HepG2 (cell line): Measurements from ENCODE around the gene SAMD15. TPM values are rescaled to one million over a fixed set of nuclear protein-coding genes. Genes with fewer than 3 reads are reported as not detected.

Experiments
- ATAC-seq: fragments of 200-7000 bp; cut with Tn5 transposase; 3 replicates; pipeline ENCODE4 v1.9.1; 2020; ENCODE audit warnings: mild to moderate bottlenecking, moderate library complexity
- BruUV-seq: library from RNA; stranded (reverse); fragments of 400-500 nt; replicated peaks from 2 replicates; lab custom pipeline; 2021; lab: Mats Ljungman, UMichigan
- CTCF ChIA-PET: fragments of 300-600 bp; formaldehyde crosslinking; extraction: SDS; loops from one replicate; lab custom pipeline; 2021; ENCODE audit warnings: low total read pairs, inconsistent platforms, low intra/inter-chr PET ratio; lab: Yijun Ruan, JAX
- POLR2A ChIA-PET: fragments of 350-600 bp; sonication (Branson Sonifier 250); formaldehyde crosslinking; loops from one replicate; lab custom pipeline; 2020; ENCODE audit warnings: antibody characterized with exemption, inconsistent platforms; lab: Yijun Ruan, JAX
- DNase-seq: peaks from one replicate; pipeline ENCODE4 v3.0.0-alpha.2; 2015; ENCODE audit warnings: low spot score
- FAIRE-seq: peaks from 3 replicates; lab custom pipeline; 2011; peaks lifted over from hg19 to GRCh38; lab: Jason Lieb, UNC
- H2AFZ ChIP-seq: one replicate; pipeline ENCODE4 v1.6.1; 2011; ENCODE audit warnings: low read length, inconsistent platforms
- H3K27ac ChIP-seq: fragments of 300-600 bp; 3 replicates; pipeline ENCODE4 v1.8.0; 2011; ENCODE audit warnings: mixed run types, mild to moderate bottlenecking, mixed read lengths, low read length, inconsistent platforms; ENCODE audit not compliant: insufficient read depth; ENCODE audit errors: extremely low read length
- H3K27me3 ChIP-seq, 2 experiments: fragments of 200-600 bp in 1 of 2; 2 replicates in 1 of 2; 3 replicates in 1 of 2; pipeline versions ENCODE4 v1.6.0 to v1.8.0; 2011; ENCODE audit warnings: low read length in 2 of 2, mild to moderate bottlenecking in 2 of 2, moderate library complexity in 2 of 2, inconsistent platforms in 1 of 2; ENCODE audit not compliant: insufficient read depth in 2 of 2, control insufficient read depth in 1 of 2
- H3K36me3 ChIP-seq, 2 experiments: fragments of 200-600 bp in 1 of 2; replicated peaks in 1 of 2; 2 replicates in 1 of 2; 3 replicates in 1 of 2; pipeline versions ENCODE4 v1.5.1 to v1.8.0; 2011; ENCODE audit warnings: low read length in 2 of 2, inconsistent platforms in 1 of 2; ENCODE audit not compliant: insufficient read depth in 2 of 2, control insufficient read depth in 1 of 2
- H3K4me1 ChIP-seq: 2 replicates; pipeline ENCODE4 v1.5.1; 2012; ENCODE audit warnings: low read length, inconsistent platforms; ENCODE audit not compliant: insufficient read depth
- H3K4me2 ChIP-seq: 2 replicates; pipeline ENCODE4 v1.6.0; 2011; ENCODE audit warnings: low read depth, low read length, inconsistent platforms
- H3K4me3 ChIP-seq, 3 experiments: fragments of 200-600 bp in 1 of 3; sonication (generic), shearing (Covaris generic) in 1 of 3; replicated peaks in 1 of 3; 2 replicates each; pipeline ENCODE4 v1.5.1; 2011 to 2016; ENCODE audit warnings: low read length in 3 of 3, inconsistent platforms in 2 of 3, low read depth in 2 of 3, mild to moderate bottlenecking in 2 of 3, control low read depth in 1 of 3, mixed read lengths in 1 of 3; ENCODE audit not compliant: insufficient read depth in 1 of 3
- H3K79me2 ChIP-seq: one replicate; pipeline ENCODE4 v1.6.1; 2011; ENCODE audit warnings: low read length, inconsistent platforms; ENCODE audit not compliant: insufficient read depth
- H3K9ac ChIP-seq: 2 replicates; pipeline ENCODE4 v1.6.0; 2011; ENCODE audit warnings: mild to moderate bottlenecking, low read depth, low read length, inconsistent platforms; ENCODE audit not compliant: insufficient read depth
- H3K9me3 ChIP-seq: 2 replicates; pipeline ENCODE4 v1.5.1; 2012; ENCODE audit warnings: mild to moderate bottlenecking, low read length
- H4K20me1 ChIP-seq: 2 replicates; pipeline ENCODE4 v1.6.0; 2011; ENCODE audit warnings: inconsistent platforms, mild to moderate bottlenecking, low read length, moderate library complexity; ENCODE audit not compliant: insufficient read depth
- ARNT2 ChIP-seq: sonication (generic); formaldehyde crosslinking; IDR thresholded peaks from 2 replicates; pipeline ENCODE4 v1.8.0; 2022; ENCODE audit warnings: mild to moderate bottlenecking, low read depth, missing genetic modification reagents, moderate library complexity
- ASH2L ChIP-seq: fragments of 300-600, 200-600 bp; sonication (generic); IDR thresholded peaks from 2 replicates; pipeline ENCODE4 v1.7.0; 2017; ENCODE audit warnings: low read depth, mild to moderate bottlenecking, moderate library complexity, mixed read lengths, low read length; ENCODE audit not compliant: insufficient read length
- CBX1 ChIP-seq: IDR thresholded peaks from one replicate; pipeline ENCODE4 v1.6.1; 2016; ENCODE audit warnings: antibody characterized with exemption, low read depth
- CREBL2 ChIP-seq: sonication (generic); formaldehyde crosslinking; IDR thresholded peaks from 2 replicates; pipeline ENCODE4 v1.8.1; 2023; ENCODE audit warnings: missing genetic modification reagents, mild to moderate bottlenecking, borderline replicate concordance
- CSRNP2 ChIP-seq: sonication (generic); formaldehyde crosslinking; conservative IDR thresholded peaks from 2 replicates; pipeline ENCODE4 v1.8.0; 2022; ENCODE audit warnings: low read depth, missing genetic modification reagents
- DMTF1 ChIP-seq: sonication (generic); formaldehyde crosslinking; IDR thresholded peaks from 2 replicates; pipeline ENCODE4 v1.4.0; 2020; ENCODE audit warnings: mild to moderate bottlenecking, missing genetic modification reagents
- FLYWCH1 ChIP-seq: sonication (generic); formaldehyde crosslinking; IDR thresholded peaks from 2 replicates; pipeline ENCODE4 v1.8.1; 2023; ENCODE audit warnings: mild to moderate bottlenecking, missing genetic modification reagents
- HIC2 ChIP-seq: sonication (generic); formaldehyde crosslinking; IDR thresholded peaks from 2 replicates; pipeline ENCODE4 v1.9.0; 2022; ENCODE audit warnings: low read depth, missing genetic modification reagents
- NFYB ChIP-seq: sonication (generic); formaldehyde crosslinking; IDR thresholded peaks from 2 replicates; pipeline ENCODE4 v1.4.0; 2020; ENCODE audit warnings: missing genetic modification reagents
- RERE ChIP-seq: IDR thresholded peaks from 2 replicates; pipeline ENCODE4 v1.6.1; 2016; ENCODE audit warnings: low read depth, missing genetic modification reagents, missing compliant biosample characterization
- RXRA ChIP-seq: sonication (generic); formaldehyde crosslinking; IDR thresholded peaks from 2 replicates; pipeline ENCODE4 v1.5.1; 2020; ENCODE audit warnings: missing genetic modification reagents
- THYN1 ChIP-seq: sonication (generic); formaldehyde crosslinking; IDR thresholded peaks from 2 replicates; pipeline ENCODE4 v1.8.1; 2023; ENCODE audit warnings: low read depth, mild to moderate bottlenecking, moderate library complexity, missing genetic modification reagents, borderline replicate concordance
- ZNF331 ChIP-seq: sonication (generic); formaldehyde crosslinking; IDR thresholded peaks from 2 replicates; pipeline ENCODE4 v1.4.0; 2020; ENCODE audit warnings: missing genetic modification reagents
- ZNF333 ChIP-seq: sonication (generic); formaldehyde crosslinking; IDR thresholded peaks from 2 replicates; pipeline ENCODE4 v1.4.0; 2020; ENCODE audit warnings: mild to moderate bottlenecking, missing genetic modification reagents, borderline replicate concordance
- WGBS: methylation state at CpG from one replicate; pipeline ENCODE4 v1.1.6; 2017; ENCODE audit warnings: low lambda C conversion rate; 5-methylcytosine and 5-hydroxymethylcytosine counted together
- in situ Hi-C: cut with HindIII; loops from 2 replicates; pipeline ENCODE4 v1.10.0; 2017; ENCODE audit warnings: low pct_unique_long_range_greater_than_20kb; ENCODE audit not compliant: extremely low pct_ligation_motif_present
- intact Hi-C: fragments of 100-400 bp; cut with micrococcal nuclease; formaldehyde crosslinking; loops from one replicate; pipeline ENCODE4 v1.10.0; 2022; ENCODE audit not compliant: unreplicated experiment
- polyA plus RNA-seq, 8 experiments: library from polyadenylated mRNA; depleted of rRNA in 3 of 8; stranded (reverse) in 7 of 8; unstranded in 1 of 8; fragments of >200 nt; fragmentation: Illumina TruSeq in 4 of 8; extraction: Trizol in 4 of 8; gene quantifications; 2 replicates each; pipeline versions ENCODE4 v1.2.1 to v1.2.3, GENCODE V29; 2011 to 2016; ENCODE audit warnings: low read depth in 4 of 8, missing spikeins in 1 of 8, mixed read lengths in 1 of 8; ENCODE audit not compliant: insufficient read depth in 1 of 8
- total RNA-seq, 5 experiments: library from RNA; depleted of rRNA; stranded (reverse); fragments of >200 nt; fragmentation: Illumina TruSeq; extraction: Trizol; gene quantifications; 2 replicates each; pipeline ENCODE4 v1.2.3, GENCODE V29; 2016; ENCODE audit warnings: low read depth in 1 of 5

SAMD15 gene
- total and polyA plus RNA-seq, 2 of the 13 experiments (the other 11 are each of a cell fraction or from before 2014, with no cell fraction given) = 0.09 to 1.3 TPM

- Histone ChIP-seq H3K27me3 (no peaks in the 10 kb centered on the region), H3K27ac (no peak overlapping the region), H2AFZ (no peak overlapping the region), H3K4me3 (no peak overlapping the region), H3K79me2 (no peaks in the 10 kb centered on the region), H3K36me3 (peaks cover 6 to 56% of the 10 kb centered on the region in 2 experiments), H3K4me2 (no peak overlapping the region), H3K9ac (no peak overlapping the region), H3K4me1 (no peaks in the 10 kb centered on the region), H4K20me1 (no peaks in the 10 kb centered on the region)
- in situ Hi-C loops = no loop called here
- no peak for DNase-seq
- TF ChIP-seq CBX1 = no peak
- no peak for TF ChIP-seq ZNF331 (CRISPR knock-in tag)
- TF ChIP-seq ASH2L = no peak
- no peak for TF ChIP-seq NFYB (CRISPR knock-in tag)
- no peak for TF ChIP-seq RERE
- TF ChIP-seq ZNF333 (CRISPR knock-in tag) = no peak
- no peak for TF ChIP-seq RXRA (CRISPR knock-in tag)
- TF ChIP-seq DMTF1 (CRISPR knock-in tag) = no peak
- no peak for TF ChIP-seq CREBL2 (CRISPR knock-in tag)
- TF ChIP-seq ARNT2 (CRISPR knock-in tag) = no peak
- TF ChIP-seq CSRNP2 (CRISPR knock-in tag) = no peak
- TF ChIP-seq THYN1 (CRISPR knock-in tag) = no peak
- TF ChIP-seq FLYWCH1 (CRISPR knock-in tag) = no peak
- no peak for TF ChIP-seq HIC2 (CRISPR knock-in tag)
- TF ChIP-seq, all 625 proteins: peak for 0
- no TSS peak for BruUV-seq
- intact Hi-C loops = no loop called here
- POLR2A ChIA-PET = no interaction called here
- no peak for FAIRE-seq
- CTCF ChIA-PET = no interaction called here
- H3K9me3 ChIP-seq = no peaks in the 10 kb centered on the region
- no peak for ATAC-seq
- WGBS = 99% methylated on average over 3 of the region's 3 CpGs
Measured at GRCh38 chr14:77426396-77426795, 49.2 kb downstream of the SAMD15 start.
